ENCODE data around the gene HIF3A. TPM values are rescaled to one million over a fixed set of nuclear protein-coding genes. Genes with fewer than 3 reads are reported as not detected.
"Not testable (repeated sequence)": the region's sequence is repeated elsewhere in the genome, so short reads cannot be mapped to it uniquely, and the experiment has no call there.

HIF3A gene
- total RNA-seq, 1 experiment from 2014 or later = 13.2 TPM

GRCh38 chr19:46373491-46374359, 76.9 kb downstream of the HIF3A start:
- Histone ChIP-seq H3K4me3 (ENCODE audit: insufficient read depth, low read depth, low read length) (no peak overlapping the region), H3K27me3 (ENCODE audit: control insufficient read depth, insufficient read depth, low read length) (no peaks in the 10 kb centered on the region), H3K36me3 (replicated peaks; ENCODE audit: control insufficient read depth, insufficient read depth, low read length) (peaks cover 14% of the 10 kb centered on the region)
- DNase-seq = peak; percentile 89

GRCh38 chr19:46374536-46375475, 78.0 kb downstream of the HIF3A start:
- H3K27me3 ChIP-seq (ENCODE audit: control insufficient read depth, insufficient read depth, low read length) = no peaks in the 10 kb centered on the region
- no peak for DNase-seq
- H3K4me3 ChIP-seq (ENCODE audit: insufficient read depth, low read depth, low read length) = no peak overlapping the region
- H3K36me3 ChIP-seq (replicated peaks; ENCODE audit: control insufficient read depth, insufficient read depth, low read length) = peaks cover 14% of the 10 kb centered on the region

- peaks cover 14% of the 10 kb centered on the region for H3K36me3 ChIP-seq (replicated peaks; ENCODE audit: control insufficient read depth, insufficient read depth, low read length)
- not testable (repeated sequence) for H3K27me3 ChIP-seq (ENCODE audit: control insufficient read depth, insufficient read depth, low read length); DNase-seq; H3K4me3 ChIP-seq (ENCODE audit: insufficient read depth, low read depth, low read length)
These were observed 78.7 kb downstream of the HIF3A start for GRCh38 chr19:46375476-46376067.

DNA sequence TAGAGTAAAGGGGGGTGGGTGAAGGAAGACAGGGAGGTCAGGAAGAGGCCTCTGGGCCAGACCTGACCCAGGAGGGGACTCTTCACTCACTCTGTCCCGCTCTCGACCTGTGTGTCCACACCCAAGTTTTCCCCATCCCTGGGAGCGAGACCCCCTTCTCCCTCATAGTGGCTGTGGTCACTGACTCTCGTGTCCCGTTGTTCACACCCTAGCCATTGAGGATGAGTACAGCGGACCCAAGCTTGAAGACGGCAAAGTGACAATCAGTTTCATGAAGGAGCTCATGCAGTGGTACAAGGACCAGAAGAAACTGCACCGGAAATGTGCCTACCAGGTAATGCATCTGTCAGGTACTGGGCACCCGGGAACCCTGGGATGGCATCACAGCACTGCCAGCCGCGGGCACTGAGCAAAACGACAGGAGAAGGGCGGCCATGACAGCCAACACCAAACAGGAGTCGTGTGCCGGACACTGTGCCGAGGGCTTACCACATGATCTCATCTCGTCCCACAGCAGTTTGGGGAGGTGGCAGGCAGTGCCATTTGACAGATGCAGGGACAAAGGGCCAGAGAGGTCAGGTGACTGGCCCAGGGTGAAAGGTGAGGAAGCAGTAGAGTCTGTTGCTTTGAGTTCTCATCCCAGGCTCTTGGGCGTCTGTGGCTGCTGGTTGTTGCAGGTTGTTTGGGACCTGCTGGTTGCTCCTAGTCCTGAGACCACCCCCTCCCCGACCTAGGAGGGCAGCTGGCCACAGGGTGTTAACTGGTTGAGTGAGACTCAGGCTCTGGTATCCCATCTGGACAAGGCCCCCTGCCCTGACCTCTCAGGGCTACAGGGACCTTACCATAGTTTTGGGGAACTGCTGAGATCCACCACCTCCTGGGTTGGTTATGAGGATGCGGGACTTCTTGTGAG, 79.7 kb downstream of the HIF3A start:
- DNase-seq = no peak
- Histone ChIP-seq H3K4me3 (ENCODE audit: insufficient read depth, low read depth, low read length) (no peak overlapping the region), H3K27me3 (ENCODE audit: control insufficient read depth, insufficient read depth, low read length) (no peaks in the 10 kb centered on the region), H3K36me3 (replicated peaks; ENCODE audit: control insufficient read depth, insufficient read depth, low read length) (peaks cover 14% of the 10 kb centered on the region)

- no peak overlapping the region for H3K4me3 ChIP-seq (ENCODE audit: insufficient read depth, low read depth, low read length)
- H3K27me3 ChIP-seq (ENCODE audit: control insufficient read depth, insufficient read depth, low read length) = no peaks in the 10 kb centered on the region
- DNase-seq = no peak
- peaks cover 19% of the 10 kb centered on the region for H3K36me3 ChIP-seq (replicated peaks; ENCODE audit: control insufficient read depth, insufficient read depth, low read length)
These were observed 81.4 kb downstream of the HIF3A start for GRCh38 chr19:46378268-46378667.

- no peak overlapping the region for H3K4me3 ChIP-seq (ENCODE audit: insufficient read depth, low read depth, low read length)
- H3K27me3 ChIP-seq (ENCODE audit: control insufficient read depth, insufficient read depth, low read length) = no peaks in the 10 kb centered on the region
- no peak for DNase-seq
- H3K36me3 ChIP-seq (replicated peaks; ENCODE audit: control insufficient read depth, insufficient read depth, low read length) = peaks cover 30% of the 10 kb centered on the region
These were observed 83.8 kb downstream of the HIF3A start for GRCh38 chr19:46380690-46381089.

DNA sequence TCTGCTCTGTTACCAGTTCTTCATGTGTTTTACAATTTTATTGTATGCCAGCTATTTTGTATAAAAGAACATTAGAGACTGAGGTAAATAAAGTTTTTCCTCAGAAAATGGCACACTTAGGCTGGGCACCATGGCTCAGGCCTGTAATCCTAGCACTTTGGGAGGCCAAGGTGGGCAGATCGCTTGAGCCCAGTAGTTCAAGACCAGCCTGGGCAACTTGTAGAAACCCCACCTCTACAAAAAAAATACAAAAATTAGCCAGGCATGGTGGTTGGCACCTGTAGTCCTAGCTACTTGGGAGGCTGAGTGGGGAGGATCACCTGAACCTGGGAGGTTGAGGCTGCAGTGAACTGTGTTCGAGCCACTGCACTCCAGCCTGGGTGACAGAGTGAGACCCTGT, 84.5 kb downstream of the HIF3A start:
- Histone ChIP-seq H3K27me3 (ENCODE audit: control insufficient read depth, insufficient read depth, low read length) (no peaks in the 10 kb centered on the region), H3K36me3 (replicated peaks; ENCODE audit: control insufficient read depth, insufficient read depth, low read length) (peaks cover 28% of the 10 kb centered on the region), H3K4me3 (ENCODE audit: insufficient read depth, low read depth, low read length) (no peak overlapping the region)
- DNase-seq = no peak

DNA sequence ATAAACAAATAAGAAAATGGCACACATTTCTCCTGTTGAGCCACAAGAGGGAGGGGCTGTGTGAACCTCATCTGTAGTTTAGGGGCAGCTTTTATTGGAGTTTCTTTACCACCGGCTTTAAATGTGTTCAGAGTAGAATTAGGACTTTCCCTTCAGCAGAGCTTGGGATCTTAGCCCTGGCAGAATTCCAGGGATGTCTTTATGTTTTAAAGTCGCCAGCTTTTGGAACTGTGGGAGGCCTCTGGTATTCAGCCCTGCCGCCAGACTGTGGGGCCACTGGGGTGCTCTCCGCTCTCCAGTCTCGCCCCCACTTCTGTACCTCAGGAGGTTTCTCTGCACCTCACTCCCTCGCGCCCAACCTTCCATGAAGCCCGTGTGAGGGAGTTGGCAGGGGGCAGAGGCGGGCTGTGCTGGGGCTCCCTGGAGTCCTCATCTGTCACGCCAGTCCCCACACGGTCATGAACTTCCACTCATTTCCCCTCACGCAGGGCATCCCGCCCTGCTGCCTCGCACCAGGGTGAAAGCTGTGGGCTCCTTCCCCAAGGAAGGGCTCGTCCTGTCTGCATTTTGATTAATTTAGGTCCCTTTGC, 85.0 kb downstream of the HIF3A start:
- Histone ChIP-seq H3K36me3 (replicated peaks; ENCODE audit: control insufficient read depth, insufficient read depth, low read length) (peaks cover 24% of the 10 kb centered on the region), H3K4me3 (ENCODE audit: insufficient read depth, low read depth, low read length) (no peak overlapping the region), H3K27me3 (ENCODE audit: control insufficient read depth, insufficient read depth, low read length) (no peaks in the 10 kb centered on the region)
- DNase-seq = no peak

DNA sequence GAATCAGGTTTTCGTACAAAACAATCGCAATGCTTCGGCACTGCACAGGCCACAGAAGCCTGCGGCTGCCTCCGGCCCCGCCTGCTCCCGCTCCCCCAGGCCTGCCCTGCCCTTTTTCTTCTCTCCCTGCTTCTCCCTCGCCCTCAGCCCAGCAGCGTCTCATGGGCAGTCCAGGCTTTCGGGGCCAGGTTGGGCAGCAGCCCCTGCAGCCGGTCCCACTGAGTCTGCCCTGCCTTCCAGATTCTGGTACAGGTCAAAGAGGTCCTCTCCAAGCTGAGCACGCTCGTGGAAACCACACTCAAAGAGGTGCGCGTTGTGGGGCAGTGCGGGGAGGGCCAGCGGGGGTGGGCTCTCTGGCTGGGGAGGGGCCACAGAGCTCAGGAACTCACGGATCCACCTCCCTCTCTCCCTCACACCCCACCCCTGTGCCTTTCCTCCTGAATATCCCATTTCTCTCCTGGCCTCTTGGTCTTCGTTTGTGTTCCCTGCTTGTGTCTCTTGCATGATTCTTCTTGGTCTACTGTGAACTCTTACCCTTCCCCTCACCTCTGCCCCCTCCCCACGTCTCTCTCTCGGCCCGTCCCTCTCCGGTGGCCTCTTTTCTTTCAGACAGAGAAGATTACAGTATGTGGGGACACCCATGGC, 86.5 kb downstream of the HIF3A start:
- DNase-seq = no peak
- peaks cover 30% of the 10 kb centered on the region for H3K36me3 ChIP-seq (replicated peaks; ENCODE audit: control insufficient read depth, insufficient read depth, low read length)
- H3K4me3 ChIP-seq (ENCODE audit: insufficient read depth, low read depth, low read length) = no peak overlapping the region
- H3K27me3 ChIP-seq (ENCODE audit: control insufficient read depth, insufficient read depth, low read length) = no peaks in the 10 kb centered on the region

- no peaks in the 10 kb centered on the region for H3K27me3 ChIP-seq (ENCODE audit: control insufficient read depth, insufficient read depth, low read length)
- H3K36me3 ChIP-seq (replicated peaks; ENCODE audit: control insufficient read depth, insufficient read depth, low read length) = peaks cover 30% of the 10 kb centered on the region
- no peak overlapping the region for H3K4me3 ChIP-seq (ENCODE audit: insufficient read depth, low read depth, low read length)
- DNase-seq = no peak
These were observed 87.0 kb downstream of the HIF3A start for GRCh38 chr19:46383846-46384245.

GRCh38 chr19:46384396-46384795, 87.6 kb downstream of the HIF3A start:
- Histone ChIP-seq H3K4me3 (ENCODE audit: insufficient read depth, low read depth, low read length) (no peak overlapping the region), H3K27me3 (ENCODE audit: control insufficient read depth, insufficient read depth, low read length) (no peaks in the 10 kb centered on the region), H3K36me3 (replicated peaks; ENCODE audit: control insufficient read depth, insufficient read depth, low read length) (peaks cover 31% of the 10 kb centered on the region)
- no peak for DNase-seq

DNA sequence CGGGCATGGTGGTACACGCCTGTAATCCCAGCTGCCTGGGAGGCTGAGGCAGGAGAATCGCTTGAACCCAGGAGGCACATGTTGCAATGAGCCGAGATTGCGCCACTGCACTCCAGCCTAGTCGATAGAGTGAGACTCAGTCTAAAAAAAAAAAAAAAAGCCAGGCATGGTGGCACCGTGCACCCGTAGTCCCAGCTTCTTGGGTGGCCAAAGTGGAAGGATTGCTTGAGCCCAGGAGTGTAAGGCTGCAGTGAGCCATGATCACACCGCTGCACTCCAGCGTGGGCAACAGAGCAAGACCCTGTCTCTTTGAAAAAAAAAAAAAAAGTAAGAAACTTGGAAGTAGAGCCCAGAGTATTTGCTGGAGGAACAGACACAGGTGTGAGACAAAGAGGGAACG, 88.8 kb downstream of the HIF3A start:
- no peak for DNase-seq
- H3K36me3 ChIP-seq (replicated peaks; ENCODE audit: control insufficient read depth, insufficient read depth, low read length) = peaks cover 35% of the 10 kb centered on the region
- no peaks in the 10 kb centered on the region for H3K27me3 ChIP-seq (ENCODE audit: control insufficient read depth, insufficient read depth, low read length)
- no peak overlapping the region for H3K4me3 ChIP-seq (ENCODE audit: insufficient read depth, low read depth, low read length)

DNA sequence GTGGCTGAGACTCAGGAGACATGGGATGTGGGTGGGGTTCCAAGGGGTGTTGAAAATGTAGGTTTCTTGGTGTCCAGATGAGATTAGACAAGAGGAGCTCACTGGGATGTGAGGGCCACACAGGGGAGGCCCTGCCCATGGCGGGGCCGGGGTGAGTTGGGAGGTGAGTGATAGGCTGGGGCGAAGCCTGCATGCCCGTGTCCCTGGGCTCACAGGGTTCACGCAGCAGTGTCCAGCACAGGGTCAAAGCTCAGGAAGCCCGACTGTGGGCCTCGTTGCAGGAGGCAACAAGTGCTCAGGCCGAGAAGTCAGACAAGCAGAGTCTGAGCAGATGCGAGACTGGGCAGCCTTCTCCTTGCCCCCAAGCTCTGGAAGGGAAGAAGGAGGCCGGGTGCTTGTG, 89.3 kb downstream of the HIF3A start:
- H3K4me3 ChIP-seq (ENCODE audit: insufficient read depth, low read depth, low read length) = no peak overlapping the region
- peaks cover 35% of the 10 kb centered on the region for H3K36me3 ChIP-seq (replicated peaks; ENCODE audit: control insufficient read depth, insufficient read depth, low read length)
- no peaks in the 10 kb centered on the region for H3K27me3 ChIP-seq (ENCODE audit: control insufficient read depth, insufficient read depth, low read length)
- DNase-seq = no peak

Measured in H7 (cell line).